Calu3 (cell line): Measurements from ENCODE around the gene RNF187. TPM values are rescaled to one million over a fixed set of nuclear protein-coding genes. Genes with fewer than 3 reads are reported as not detected.

Source experiments
- BruUV-seq: library from RNA; stranded (reverse); fragments of 400-500 nt; replicated peaks from 2 replicates; lab custom pipeline; 2021; lab: Mats Ljungman, UMichigan
- CTCF ChIA-PET: fragments of 300-600 bp; sonication (Branson Sonifier 250); formaldehyde crosslinking; loops from one replicate; lab custom pipeline; 2022; ENCODE audit warnings: antibody characterized with exemption; lab: Charles Lee
- DNase-seq: peaks from one replicate; pipeline ENCODE4 v3.0.0; 2022
- H3K27ac Mint-ChIP-seq: one replicate; pipeline ENCODE4 v1.8.0; 2022; ENCODE audit warnings: mixed read lengths; ENCODE audit not compliant: unreplicated experiment
- H3K27me3 Mint-ChIP-seq: one replicate; pipeline ENCODE4 v1.8.0; 2022; ENCODE audit warnings: mixed read lengths; ENCODE audit not compliant: unreplicated experiment
- H3K36me3 Mint-ChIP-seq: one replicate; pipeline ENCODE4 v1.8.0; 2022; ENCODE audit warnings: mild to moderate bottlenecking, moderate library complexity, mixed read lengths; ENCODE audit not compliant: insufficient read depth, unreplicated experiment
- H3K4me1 Mint-ChIP-seq: one replicate; pipeline ENCODE4 v1.8.0; 2022; ENCODE audit warnings: mild to moderate bottlenecking, low read depth, mixed read lengths; ENCODE audit not compliant: unreplicated experiment
- H3K4me3 Mint-ChIP-seq: one replicate; pipeline ENCODE4 v1.8.0; 2022; ENCODE audit warnings: mild to moderate bottlenecking, low read depth, moderate library complexity, mixed read lengths; ENCODE audit not compliant: unreplicated experiment
- H3K9me3 Mint-ChIP-seq: one replicate; pipeline ENCODE4 v1.8.0; 2022; ENCODE audit warnings: low read depth, mixed read lengths; ENCODE audit not compliant: unreplicated experiment
- intact Hi-C: fragments of 100-400 bp; cut with micrococcal nuclease; formaldehyde crosslinking; loops from one replicate; pipeline ENCODE4 v1.10.0; 2022; ENCODE audit not compliant: unreplicated experiment
- total RNA-seq: library from RNA; stranded (reverse); gene quantifications from 2 replicates; pipeline ENCODE4 v1.2.3, GENCODE V29; 2022
- TF ChIP-seq, protein P1 (sequence below): fragments of 200-600 bp; IDR thresholded peaks from one replicate; pipeline ENCODE4 v1.8.0; 2022; ENCODE audit warnings: antibody characterized with exemption; ENCODE audit not compliant: unreplicated experiment

RNF187 gene
- total RNA-seq, 1 experiment from 2014 or later = 87.1 TPM

DNA sequence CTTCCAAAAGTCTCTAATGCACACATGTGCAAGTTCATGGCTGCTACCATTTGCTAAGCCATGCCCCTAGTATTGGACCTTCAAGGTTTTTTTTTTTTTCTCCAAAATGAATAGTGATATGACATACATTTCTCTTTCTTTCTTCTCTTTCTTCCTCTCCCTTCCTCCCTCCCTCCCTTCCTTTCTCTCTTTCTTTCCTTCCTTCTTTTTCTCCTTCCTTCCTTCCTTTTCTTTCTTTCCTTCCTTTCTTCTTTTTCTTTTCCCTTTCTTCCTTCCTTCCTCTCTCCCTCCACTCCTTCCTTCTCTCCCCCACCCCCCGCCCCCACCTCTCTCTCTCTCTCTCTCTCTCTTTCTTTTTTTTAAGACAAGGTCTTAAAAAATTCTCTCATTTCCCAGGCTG, 3.4 kb upstream of the RNF187 start:
- CTCF ChIA-PET = no interaction called here
- intact Hi-C loops = no loop called here
- Mint-ChIP-seq H3K27me3 (peaks cover 25% of the 10 kb centered on the region), H3K27ac (no peak overlapping the region), H3K4me1 (no peaks in the 10 kb centered on the region), H3K4me3 (no peak overlapping the region), H3K9me3 (no peaks in the 10 kb centered on the region), H3K36me3 (peaks cover 31% of the 10 kb centered on the region)
- TF ChIP-seq, protein P1, sequence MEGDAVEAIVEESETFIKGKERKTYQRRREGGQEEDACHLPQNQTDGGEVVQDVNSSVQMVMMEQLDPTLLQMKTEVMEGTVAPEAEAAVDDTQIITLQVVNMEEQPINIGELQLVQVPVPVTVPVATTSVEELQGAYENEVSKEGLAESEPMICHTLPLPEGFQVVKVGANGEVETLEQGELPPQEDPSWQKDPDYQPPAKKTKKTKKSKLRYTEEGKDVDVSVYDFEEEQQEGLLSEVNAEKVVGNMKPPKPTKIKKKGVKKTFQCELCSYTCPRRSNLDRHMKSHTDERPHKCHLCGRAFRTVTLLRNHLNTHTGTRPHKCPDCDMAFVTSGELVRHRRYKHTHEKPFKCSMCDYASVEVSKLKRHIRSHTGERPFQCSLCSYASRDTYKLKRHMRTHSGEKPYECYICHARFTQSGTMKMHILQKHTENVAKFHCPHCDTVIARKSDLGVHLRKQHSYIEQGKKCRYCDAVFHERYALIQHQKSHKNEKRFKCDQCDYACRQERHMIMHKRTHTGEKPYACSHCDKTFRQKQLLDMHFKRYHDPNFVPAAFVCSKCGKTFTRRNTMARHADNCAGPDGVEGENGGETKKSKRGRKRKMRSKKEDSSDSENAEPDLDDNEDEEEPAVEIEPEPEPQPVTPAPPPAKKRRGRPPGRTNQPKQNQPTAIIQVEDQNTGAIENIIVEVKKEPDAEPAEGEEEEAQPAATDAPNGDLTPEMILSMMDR = no peak
- no TSS peak for BruUV-seq
- DNase-seq = no peak

DNA sequence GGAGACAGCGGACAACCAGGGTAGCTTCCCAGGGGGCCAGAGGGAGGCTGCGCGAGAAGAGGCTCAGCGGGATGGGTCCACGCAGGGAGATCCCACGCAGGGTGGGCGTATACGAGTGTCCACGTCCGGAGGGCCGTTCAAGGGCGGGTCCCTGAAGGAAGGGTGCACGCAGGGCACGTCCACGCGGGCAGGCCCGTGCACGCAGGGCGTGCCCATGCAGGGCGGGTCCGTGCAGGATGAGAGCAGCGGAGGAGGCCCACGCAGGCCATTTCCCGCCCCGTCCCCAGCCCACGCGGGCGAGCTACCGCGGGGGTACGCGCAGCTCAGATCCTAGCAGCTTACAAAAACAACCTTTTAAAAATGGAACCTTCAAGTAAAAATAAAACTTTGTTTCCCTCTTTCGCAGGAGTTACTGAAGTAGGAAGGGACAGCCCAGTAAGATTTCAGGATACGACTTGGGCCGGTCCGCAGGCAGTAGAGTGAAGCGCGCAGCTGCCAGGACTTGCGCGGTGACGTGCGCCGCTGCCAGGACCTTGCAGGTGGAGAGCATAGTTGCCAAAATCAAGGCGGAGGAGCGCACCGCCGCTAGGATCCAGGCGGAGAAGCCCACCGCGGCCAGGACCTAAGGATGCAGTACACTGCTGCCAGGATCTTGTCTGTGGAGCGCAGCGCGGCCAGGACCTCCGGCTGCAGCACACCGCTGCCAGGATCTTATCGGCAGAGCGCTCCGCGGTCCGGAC, 416 bp upstream of the RNF187 start:
- Mint-ChIP-seq H3K9me3 (no peaks in the 10 kb centered on the region), H3K4me3 (peak overlapping the region; percentile 98), H3K27ac (peak overlapping the region; percentile 100), H3K27me3 (no peaks in the 10 kb centered on the region), H3K36me3 (peaks cover 54% of the 10 kb centered on the region), H3K4me1 (peaks cover 14% of the 10 kb centered on the region)
- TSS peak; percentile 77 for BruUV-seq
- peak; percentile 44 for DNase-seq
- TF ChIP-seq, protein P1 = no peak
- CTCF ChIA-PET = interaction anchor here (0.6 to 1.0 kb wide), 3 partner anchors 80 to 321 kb away, joined by 3 to 9 read pairs (median 3); partner anchors contain the start of genes IBA57 and TRIM11
- intact Hi-C loops = no loop called here

DNA sequence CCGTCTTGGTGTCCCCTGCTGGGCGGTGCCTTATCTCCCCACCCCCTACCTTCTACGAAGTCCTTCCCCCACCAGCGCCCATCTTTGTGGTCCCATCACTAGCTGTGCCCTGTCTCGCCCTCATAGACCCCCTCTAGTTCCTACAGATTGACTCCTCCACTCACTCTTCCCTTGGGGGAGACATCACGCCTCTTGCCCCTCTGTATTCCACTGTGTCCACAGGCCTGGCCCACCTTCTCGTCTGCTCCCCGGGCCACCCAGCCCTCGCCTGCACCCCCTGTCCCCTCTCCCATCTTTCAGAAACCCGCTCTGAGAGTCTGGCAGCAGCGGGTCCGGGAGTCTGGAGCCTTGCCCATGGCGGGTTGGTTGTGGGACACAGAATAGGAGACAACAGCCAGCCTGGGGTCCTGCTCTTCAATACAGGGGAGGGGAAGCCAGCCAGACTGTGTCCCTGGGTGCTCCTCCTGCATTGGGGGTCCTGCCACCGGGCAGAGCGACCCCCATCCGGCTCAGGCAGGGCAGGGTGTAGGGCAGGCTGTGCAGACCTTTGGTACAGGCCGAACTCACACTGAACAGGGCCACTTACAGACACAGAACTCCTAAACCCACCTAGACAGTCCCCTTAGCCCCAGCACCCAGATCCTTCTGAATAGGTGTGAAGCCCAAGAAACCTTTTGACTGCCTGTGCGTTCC, 1.1 kb downstream of the RNF187 start:
- H3K9me3 Mint-ChIP-seq = no peaks in the 10 kb centered on the region
- CTCF ChIA-PET = interaction anchor here (0.6 to 0.9 kb wide), 3 partner anchors 13 to 265 kb away, joined by 3 to 15 read pairs (median 5); no protein-coding TSS in a partner anchor
- intact Hi-C loops = no loop called here
- no peaks in the 10 kb centered on the region for H3K27me3 Mint-ChIP-seq
- H3K27ac Mint-ChIP-seq = peak overlapping the region; percentile 92
- peaks cover 14% of the 10 kb centered on the region for H3K4me1 Mint-ChIP-seq
- no TSS peak for BruUV-seq
- H3K4me3 Mint-ChIP-seq = peak overlapping the region; percentile 98
- TF ChIP-seq, protein P1 = no peak
- DNase-seq = no peak
- H3K36me3 Mint-ChIP-seq = peaks cover 62% of the 10 kb centered on the region

- no TSS peak for BruUV-seq
- H3K36me3 Mint-ChIP-seq = peaks cover 67% of the 10 kb centered on the region
- intact Hi-C loops = no loop called here
- no peak for DNase-seq
- no peaks in the 10 kb centered on the region for H3K27me3 Mint-ChIP-seq
- peak overlapping the region; percentile 98 for H3K4me3 Mint-ChIP-seq
- H3K9me3 Mint-ChIP-seq = no peaks in the 10 kb centered on the region
- H3K4me1 Mint-ChIP-seq = peaks cover 14% of the 10 kb centered on the region
- CTCF ChIA-PET = interaction anchor here (0.6 kb wide), 1 partner anchor 14 kb away, joined by 3 read pairs; no protein-coding TSS in a partner anchor
- H3K27ac Mint-ChIP-seq = no peak overlapping the region
- TF ChIP-seq, protein P1 = no peak
Observed at GRCh38 chr1:228488818-228489674, 1.9 kb downstream of the RNF187 start.
